Stimulated activated CD4-positive, alpha-beta T cell treated with anti-CD3 and anti-CD28 coated beads, Interleukin-4, amount 100 ng/mL, for 1 hour (primary cell): ENCODE results near the gene FOXP1.

Experiments
- DNase-seq: peaks from one replicate; pipeline ENCODE4 v3.0.0-alpha.2; 2020

FOXP1 gene

GRCh38 chr3:71227270-71227661 is 356.3 kb downstream of the FOXP1 start:
- no peak for DNase-seq

- peak; percentile 84 for DNase-seq
Observed at GRCh38 chr3:71226565-71227269, 356.8 kb downstream of the FOXP1 start.

GRCh38 chr3:71225951-71226564 is 357.5 kb downstream of the FOXP1 start:
- DNase-seq, result peak; percentile 29

GRCh38 chr3:71225002-71225684 is 358.4 kb downstream of the FOXP1 start:
- DNase-seq, result no peak

GRCh38 chr3:71219744-71220638 is 363.5 kb downstream of the FOXP1 start:
- peak; percentile 52 for DNase-seq

GRCh38 chr3:71218508-71218907 is 365.0 kb downstream of the FOXP1 start:
- DNase-seq, result no peak

- no peak for DNase-seq
Observed at GRCh38 chr3:71217640-71218222, 365.8 kb downstream of the FOXP1 start.

- no peak for DNase-seq
Observed at GRCh38 chr3:71215351-71215750, 368.2 kb downstream of the FOXP1 start.

- no peak for DNase-seq
Observed at GRCh38 chr3:71214797-71215196, 368.7 kb downstream of the FOXP1 start.

- DNase-seq, result no peak
Observed at GRCh38 chr3:71214016-71214415, 369.5 kb downstream of the FOXP1 start.

- no peak for DNase-seq
Observed at GRCh38 chr3:71211083-71211482, 372.4 kb downstream of the FOXP1 start.

GRCh38 chr3:71210257-71211007 is 373.1 kb downstream of the FOXP1 start:
- DNase-seq, result no peak

- no peak for DNase-seq
Observed at GRCh38 chr3:71208211-71209095, 375.1 kb downstream of the FOXP1 start.

- no peak for DNase-seq
Observed at GRCh38 chr3:71207632-71208031, 375.9 kb downstream of the FOXP1 start.

GRCh38 chr3:71206305-71207165 is 377.0 kb downstream of the FOXP1 start:
- no peak for DNase-seq

- no peak for DNase-seq
Observed at GRCh38 chr3:71203727-71204488, 379.6 kb downstream of the FOXP1 start.

- no peak for DNase-seq
Observed at GRCh38 chr3:71202848-71203533, 380.5 kb downstream of the FOXP1 start.

- no peak for DNase-seq
Observed at GRCh38 chr3:71201939-71202338, 381.6 kb downstream of the FOXP1 start.
